ENCODE measurements around the gene KRT36.

KRT36 gene

DNA sequence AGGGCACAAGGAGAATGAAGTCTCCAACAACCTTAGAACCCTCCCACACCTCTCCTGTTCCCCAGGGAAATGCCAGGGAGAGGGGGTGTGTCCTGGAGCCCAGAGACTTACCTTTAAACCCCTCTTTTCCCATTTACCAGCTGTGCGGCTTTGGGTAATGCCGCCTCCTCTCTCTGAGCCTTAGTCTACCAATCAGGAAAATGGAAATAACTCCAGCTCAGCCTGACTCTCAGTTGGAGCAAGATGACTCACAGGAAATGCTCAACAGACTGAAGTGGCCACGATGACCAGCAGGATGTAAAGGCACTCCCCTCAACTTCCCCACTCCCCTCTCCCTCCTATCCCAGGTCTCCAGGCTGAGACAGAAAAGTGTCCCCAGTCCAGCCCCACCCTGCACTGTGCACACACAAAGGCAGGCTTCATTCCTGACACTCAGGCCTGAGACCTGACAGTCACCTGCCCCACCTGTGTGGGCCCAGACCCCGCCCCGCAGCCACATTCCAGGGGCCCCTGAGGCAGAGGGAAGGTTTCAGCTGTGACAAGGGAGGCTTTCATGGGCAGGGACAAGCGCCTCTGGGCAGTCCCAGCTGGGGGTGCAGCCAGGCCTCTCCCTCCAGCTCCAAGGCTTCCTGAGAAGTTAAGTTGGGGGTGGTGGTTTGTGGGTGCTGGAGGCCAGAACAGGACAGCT, 32.0 kb upstream of the KRT36 start:
- peak; percentile 10 for DNase-seq

GRCh38 chr17:41520821-41521521, 31.3 kb upstream of the KRT36 start:
- peak; percentile 52 for DNase-seq

DNA sequence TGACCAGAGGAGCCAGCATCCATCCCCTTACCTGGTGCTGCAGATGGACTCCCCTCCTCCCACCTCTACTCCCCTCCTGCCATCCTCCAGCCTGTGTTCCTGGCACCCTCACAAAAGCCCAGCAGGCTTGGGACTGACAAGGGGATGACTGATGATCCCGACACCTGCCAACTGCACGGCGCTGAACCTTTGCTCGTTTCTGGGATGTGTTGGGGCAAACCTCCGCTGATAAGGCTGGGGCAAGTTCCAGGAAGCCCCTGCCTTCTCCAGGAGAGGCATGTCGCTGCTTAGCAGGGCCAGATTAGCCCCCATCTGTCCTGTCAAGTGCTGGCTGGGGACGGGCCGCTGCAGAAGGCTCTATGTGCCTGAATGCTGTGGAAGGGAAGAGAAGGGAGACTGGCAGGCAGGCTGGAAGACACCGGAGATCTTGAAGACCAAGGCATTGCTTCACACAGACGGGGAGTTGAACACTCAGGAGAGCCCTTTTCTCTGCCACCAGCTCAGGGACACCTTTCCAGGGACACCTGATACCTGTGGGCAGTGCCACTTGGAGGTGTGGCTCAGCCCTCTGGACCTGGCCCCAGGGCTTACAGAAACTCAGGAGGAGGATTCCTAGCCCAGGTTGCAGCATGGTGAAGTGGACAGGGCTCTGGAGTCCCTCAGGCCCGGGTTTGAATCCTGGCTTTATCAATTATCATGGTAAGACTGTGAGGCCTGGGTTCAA, 30.0 kb upstream of the KRT36 start:
- DNase-seq, result peak; percentile 97

GRCh38 chr17:41518789-41519449, 29.2 kb upstream of the KRT36 start, which contains the start of gene KRT15:
TSS of gene KRT15 (minus strand) at chr17:41518890. CDS start at chr17:41518827, 63 bp downstream.
- peak; percentile 94 for DNase-seq

- DNase-seq, result peak; percentile 27
Measured at GRCh38 chr17:41518031-41518430, 28.3 kb upstream of the KRT36 start.

GRCh38 chr17:41516830-41517283, 27.1 kb upstream of the KRT36 start:
- no peak for DNase-seq

DNA sequence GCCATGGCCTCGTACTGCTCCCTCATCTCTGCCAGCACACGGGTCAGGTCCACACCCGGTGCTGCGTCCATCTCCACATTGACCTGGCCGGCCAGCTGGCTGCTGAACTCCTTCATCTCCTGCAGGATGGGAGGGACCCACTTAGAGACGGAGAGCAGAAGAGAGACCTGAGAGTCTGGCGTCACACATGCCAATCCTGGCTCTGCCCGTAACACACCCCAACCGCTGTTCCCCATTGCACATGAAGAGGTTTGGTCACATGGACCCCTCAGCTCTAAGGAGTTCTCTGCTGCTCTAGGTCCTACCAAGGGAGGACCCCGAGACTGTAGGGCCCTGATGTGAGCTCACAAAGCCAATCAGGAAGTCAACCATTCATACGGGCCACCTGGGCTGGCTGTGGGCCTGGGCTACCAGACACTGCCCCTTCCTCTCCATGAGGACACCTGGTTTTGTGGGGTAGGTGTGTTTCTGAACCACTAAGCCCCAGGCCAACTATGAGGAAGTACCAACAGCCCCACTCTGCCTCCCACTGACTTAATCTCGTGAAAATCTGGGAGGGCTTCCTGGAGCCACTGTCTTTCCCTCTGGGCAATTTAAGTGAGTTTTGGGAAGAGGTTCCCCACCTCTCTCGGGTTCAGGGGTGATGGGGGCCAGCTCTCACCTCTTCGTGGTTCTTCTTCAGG, 26.6 kb upstream of the KRT36 start:
- DNase-seq, result no peak

DNA sequence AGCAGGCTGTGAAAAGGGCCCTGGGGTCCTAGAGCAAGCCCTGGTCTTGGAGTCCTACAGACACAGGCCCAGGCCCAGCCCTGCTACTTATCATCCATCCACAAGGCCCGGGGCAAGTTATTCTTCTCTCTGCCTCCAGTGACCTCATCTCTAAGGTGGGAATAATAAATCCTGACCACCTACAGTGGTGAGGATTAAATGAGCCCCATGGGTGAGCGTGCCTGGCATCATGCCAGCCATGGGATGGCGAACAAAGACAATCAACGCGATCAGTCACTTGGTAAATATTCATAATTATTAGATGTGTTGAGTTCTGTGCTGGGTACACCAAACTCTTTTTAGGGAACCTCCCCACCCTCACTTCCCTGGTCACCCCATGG, 23.4 kb upstream of the KRT36 start:
- no peak for DNase-seq

GRCh38 chr17:41512546-41513167, 22.9 kb upstream of the KRT36 start:
- no peak for DNase-seq

DNA sequence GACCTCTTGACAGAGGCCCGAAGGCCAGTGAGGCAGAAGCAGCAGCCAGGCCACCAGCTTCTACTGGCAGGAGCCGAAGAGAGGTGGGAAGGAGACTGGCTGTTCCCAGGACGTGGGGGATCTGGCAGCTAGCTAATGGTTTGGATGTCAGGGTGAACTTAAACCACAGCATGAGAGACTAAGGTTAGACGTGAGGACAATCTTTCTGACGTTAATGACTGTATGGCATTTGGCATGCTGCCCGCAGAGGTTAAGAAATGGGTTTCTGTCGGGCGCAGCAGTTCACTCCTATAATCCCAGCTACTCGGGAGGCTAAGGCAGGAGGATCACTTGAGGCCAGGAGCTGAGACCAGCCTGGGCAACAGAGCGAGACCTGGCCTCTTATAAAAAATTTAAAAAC, 22.0 kb upstream of the KRT36 start:
- no peak for DNase-seq

- DNase-seq, result no peak
Measured at GRCh38 chr17:41511116-41511515, 21.4 kb upstream of the KRT36 start.

GRCh38 chr17:41510251-41511065, 20.7 kb upstream of the KRT36 start:
- DNase-seq, result no peak

- DNase-seq, result no peak
Measured at GRCh38 chr17:41507315-41507880, 17.7 kb upstream of the KRT36 start.

DNA sequence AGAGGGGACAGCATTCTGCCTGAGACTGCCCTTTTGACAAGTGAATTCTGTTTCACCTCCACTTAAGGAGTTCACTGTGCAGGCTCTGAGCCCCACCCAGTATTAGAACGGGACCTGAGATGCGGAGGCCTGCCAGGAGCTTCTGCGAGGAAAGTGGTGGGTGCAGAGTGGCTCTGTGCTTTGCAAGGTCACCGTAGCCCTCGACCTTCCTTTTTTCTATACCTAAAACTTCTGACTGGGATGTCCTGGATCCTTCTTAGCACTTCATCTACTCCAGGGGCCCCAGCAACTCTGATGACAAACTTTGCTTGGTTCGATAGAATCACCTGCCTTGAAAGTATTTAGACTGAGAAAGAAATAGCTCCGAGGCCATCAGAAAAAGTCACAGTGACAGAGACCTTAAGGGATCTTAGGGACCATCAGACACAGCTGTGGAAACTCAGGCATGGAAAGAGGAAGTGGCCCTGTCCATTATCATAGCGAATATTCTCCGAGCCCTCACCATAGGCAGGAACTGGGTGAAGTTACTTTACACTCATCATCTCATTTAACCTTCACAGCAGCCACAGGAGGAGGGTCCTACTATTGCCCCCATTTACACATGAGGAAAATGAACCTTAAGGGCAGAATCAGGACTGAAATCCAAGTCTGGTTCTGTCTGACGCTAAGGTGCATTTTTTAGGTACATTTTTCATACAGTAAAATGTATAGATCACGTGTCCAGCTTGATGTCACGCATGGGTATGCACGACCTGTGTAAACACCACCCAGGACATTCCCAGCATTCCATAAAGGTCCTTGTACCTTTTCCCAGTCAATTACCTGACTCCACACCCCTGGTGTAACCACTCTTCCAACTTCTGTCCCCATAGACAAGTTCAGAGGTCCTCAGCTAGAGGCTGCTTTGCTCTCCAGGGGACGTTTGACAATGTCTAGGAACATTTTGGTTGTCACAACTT, 16.4 kb upstream of the KRT36 start:
- no peak for DNase-seq

DNA sequence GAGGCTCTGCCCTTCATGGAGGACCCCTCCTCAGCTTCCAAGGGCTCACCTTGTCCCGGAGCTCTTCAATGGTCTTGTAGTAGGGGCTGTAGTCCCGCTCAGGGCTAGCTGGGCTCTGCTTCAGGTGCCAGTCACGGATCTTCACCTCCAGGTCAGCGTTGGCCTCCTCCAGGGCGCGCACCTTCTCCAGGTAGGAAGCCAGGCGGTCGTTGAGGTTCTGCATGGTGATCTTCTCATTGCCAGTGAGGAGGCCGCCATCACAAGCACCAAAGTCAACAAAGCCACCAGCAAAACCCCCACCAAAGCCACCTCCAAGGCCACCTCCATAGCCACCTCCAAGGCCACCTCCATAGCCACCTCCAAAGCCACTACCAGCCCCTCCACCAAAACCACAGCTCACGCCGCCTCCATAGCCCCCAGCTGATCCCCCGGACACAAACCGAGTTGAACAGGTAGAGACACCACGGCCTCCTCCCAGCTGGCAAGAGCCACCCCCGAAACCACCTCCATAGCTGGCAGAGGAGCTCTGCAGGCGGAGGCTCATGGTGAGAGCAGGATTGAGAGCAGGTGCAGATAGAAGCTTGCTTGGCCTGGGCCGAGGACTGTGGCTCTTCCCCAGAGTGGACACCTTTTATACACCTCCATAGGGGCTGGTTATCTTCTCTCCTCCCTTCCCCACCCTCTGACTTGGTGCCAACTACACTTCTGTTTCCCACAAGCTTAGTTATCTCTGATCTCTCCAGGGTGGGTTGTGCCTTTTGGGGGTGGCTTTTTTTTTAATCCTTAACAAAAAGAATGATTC, 15.5 kb upstream of the KRT36 start, which contains the start of gene KRT13:
TSS of gene KRT13 (minus strand) at position 606 of the 802 bp plus-strand sequence. CDS start at position 544, 62 bp downstream.
- no peak for DNase-seq

DNA sequence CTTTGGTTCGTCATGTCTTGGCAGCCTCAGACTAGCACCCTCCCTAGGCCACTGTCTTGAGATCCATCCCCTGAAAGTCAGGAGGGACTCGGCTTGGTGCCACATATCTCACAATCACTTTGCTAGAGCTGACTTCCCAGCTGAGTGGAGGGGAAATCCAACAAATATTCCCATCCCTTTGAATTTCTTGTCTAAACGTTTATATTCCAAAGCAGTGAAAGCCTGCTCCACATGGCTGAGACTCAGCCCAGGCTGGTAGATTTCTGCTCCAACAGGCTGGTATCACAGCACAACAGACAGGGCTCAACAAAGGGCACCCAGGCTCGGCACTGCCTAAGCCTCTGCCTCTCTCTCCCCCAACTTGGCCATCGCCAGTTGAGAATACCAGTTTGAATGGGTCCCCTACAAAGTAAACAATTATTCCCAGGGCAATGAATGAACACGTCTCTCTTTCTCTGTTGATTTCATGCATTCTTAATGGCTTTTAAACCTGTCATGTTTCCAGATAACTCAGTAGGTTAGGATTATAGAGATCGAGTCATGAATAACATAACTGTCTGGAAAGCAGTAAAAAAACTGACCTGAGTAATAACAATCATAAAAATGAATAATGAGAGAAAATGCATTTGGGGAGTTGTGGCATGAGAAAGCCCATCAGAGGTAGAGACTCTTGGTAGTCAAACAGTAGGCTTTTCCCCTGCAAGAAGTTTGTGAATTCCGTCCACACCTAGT, 14.7 kb upstream of the KRT36 start:
- DNase-seq, result no peak

GRCh38 chr17:41503202-41503601, 13.5 kb upstream of the KRT36 start:
- no peak for DNase-seq

All from NCI-H2171 treated with DMSO at 0.1 percent for 48 hours (cell line).